Lower leg skin (tissue), 3 donors: Measurements from ENCODE around the gene KLRB1.

Source experiments
- POLR2A ChIP-seq, 2 donors: fragments of 450-650 bp; IDR thresholded peaks; one replicate each; pipeline ENCODE4 v1.6.1; 2016 to 2017; ENCODE audit warnings: antibody characterized with exemption in 2 of 2, mild to moderate bottlenecking in 1 of 2, moderate library complexity in 1 of 2
- TF ChIP-seq, protein P1 (sequence below), 3 donors: fragments of 450-650 bp; IDR thresholded peaks; one replicate each; pipeline ENCODE4 v1.5.1; 2016; ENCODE audit warnings: antibody characterized with exemption in 3 of 3, mild to moderate bottlenecking in 3 of 3, moderate library complexity in 2 of 3

DNA sequence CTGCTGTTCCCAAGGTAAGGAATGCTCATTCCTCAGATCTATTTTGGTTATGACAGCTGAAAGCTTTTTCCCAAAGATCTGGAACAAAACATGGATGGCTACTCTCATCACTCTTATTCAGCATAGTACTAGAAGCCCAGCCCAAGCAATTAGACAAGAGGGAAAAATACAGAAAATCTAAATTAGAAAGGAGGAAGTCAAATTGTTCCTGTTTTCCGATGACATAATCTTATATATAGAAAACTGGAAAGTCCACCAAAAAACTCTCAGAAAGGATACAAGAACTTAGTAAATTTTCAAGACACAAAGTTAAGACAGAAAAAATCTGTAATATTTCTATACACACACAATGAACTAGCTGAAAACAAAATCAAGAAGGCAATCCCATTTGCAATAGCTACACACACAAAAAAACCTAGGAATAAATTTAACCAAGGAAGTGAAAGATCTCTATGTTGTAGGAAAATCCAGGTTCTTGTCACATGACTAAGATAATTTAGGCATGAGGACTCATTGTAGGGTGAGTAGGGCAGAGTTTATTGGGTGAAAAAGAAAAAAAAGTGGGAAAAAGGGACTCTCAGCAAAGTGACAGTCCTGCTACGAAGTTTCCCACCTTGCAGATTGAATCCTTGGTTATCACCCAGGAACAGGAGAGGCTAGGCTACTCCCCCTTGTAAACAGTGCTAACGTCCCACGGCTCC lies 28.6 kb upstream of the KLRB1 start:
- TF ChIP-seq, protein P1, sequence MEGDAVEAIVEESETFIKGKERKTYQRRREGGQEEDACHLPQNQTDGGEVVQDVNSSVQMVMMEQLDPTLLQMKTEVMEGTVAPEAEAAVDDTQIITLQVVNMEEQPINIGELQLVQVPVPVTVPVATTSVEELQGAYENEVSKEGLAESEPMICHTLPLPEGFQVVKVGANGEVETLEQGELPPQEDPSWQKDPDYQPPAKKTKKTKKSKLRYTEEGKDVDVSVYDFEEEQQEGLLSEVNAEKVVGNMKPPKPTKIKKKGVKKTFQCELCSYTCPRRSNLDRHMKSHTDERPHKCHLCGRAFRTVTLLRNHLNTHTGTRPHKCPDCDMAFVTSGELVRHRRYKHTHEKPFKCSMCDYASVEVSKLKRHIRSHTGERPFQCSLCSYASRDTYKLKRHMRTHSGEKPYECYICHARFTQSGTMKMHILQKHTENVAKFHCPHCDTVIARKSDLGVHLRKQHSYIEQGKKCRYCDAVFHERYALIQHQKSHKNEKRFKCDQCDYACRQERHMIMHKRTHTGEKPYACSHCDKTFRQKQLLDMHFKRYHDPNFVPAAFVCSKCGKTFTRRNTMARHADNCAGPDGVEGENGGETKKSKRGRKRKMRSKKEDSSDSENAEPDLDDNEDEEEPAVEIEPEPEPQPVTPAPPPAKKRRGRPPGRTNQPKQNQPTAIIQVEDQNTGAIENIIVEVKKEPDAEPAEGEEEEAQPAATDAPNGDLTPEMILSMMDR (IDR thresholded peaks at IDR 0.05) = no peak
- no peak for TF ChIP-seq POLR2A (IDR thresholded peaks at IDR 0.05)
